Mucosa of descending colon (tissue), 3 donors: Measurements from ENCODE around the gene HNRNPAB. TPM values are rescaled to one million over a fixed set of nuclear protein-coding genes. Genes with fewer than 3 reads are reported as not detected.

Source experiments
- ATAC-seq: fragments of 200-7000 bp; cut with Tn5 transposase; one replicate; pipeline ENCODE4 v1.9.1; 2020; ENCODE audit warnings: mild to moderate bottlenecking, moderate library complexity
- DNase-seq, 3 donors: peaks; one replicate each; pipeline ENCODE4 v3.0.0-alpha.2; 2020
- H3K36me3 ChIP-seq: fragments of 200-600 bp; one replicate; pipeline ENCODE4 v1.8.0; 2021; ENCODE audit warnings: low read depth, mild to moderate bottlenecking
- H3K4me1 ChIP-seq: fragments of 200-600 bp; one replicate; pipeline ENCODE4 v1.8.0; 2021; ENCODE audit warnings: low read depth, mild to moderate bottlenecking
- H3K4me3 ChIP-seq: fragments of 200-600 bp; one replicate; pipeline ENCODE4 v1.8.0; 2021; ENCODE audit warnings: mild to moderate bottlenecking
- H3K9me3 ChIP-seq: fragments of 200-600 bp; one replicate; pipeline ENCODE4 v1.8.0; 2021; ENCODE audit warnings: mild to moderate bottlenecking
- CTCF ChIP-seq: fragments of 200-600 bp; IDR thresholded peaks from one replicate; pipeline ENCODE4 v1.8.0; 2022; ENCODE audit warnings: antibody characterized with exemption, mild to moderate bottlenecking
- intact Hi-C, 2 donors: fragments of 100-400 bp; cut with DNase I in 1 of 2; cut with micrococcal nuclease in 1 of 2; formaldehyde crosslinking; loops; one replicate each; pipeline versions ENCODE4 v1.11.0 to v1.11.1; 2022; cut with DNase I, micrococcal nuclease
- total RNA-seq, 3 donors: library from RNA; stranded (reverse); fragmentation: NEBNext Ultra II Directional in 2 of 3; extraction: Animal tissue kit (Norgen Biotek cat#: 25700) in 2 of 3; gene quantifications; one replicate each; pipeline versions ENCODE4 v1.2.1 to v1.2.4, GENCODE V29; 2021 to 2023
- donor health status: DM: no; HTN: no; CAD: no; lungs with moderate emphysema.
- donor health status: DM: no; HTN: no; CAD: no.
- donor health status: DM: no; HTN: yes; CAD: no.

Gene HNRNPAB
- total RNA-seq, 3 donors from 2014 or later = 209 to 327 (median 244) TPM

GRCh38 chr5:178180141-178180863 is 24.0 kb upstream of the HNRNPAB start:
- Histone ChIP-seq H3K4me1 (no peaks in the 10 kb centered on the region), H3K36me3 (no peaks in the 10 kb centered on the region), H3K9me3 (no peaks in the 10 kb centered on the region), H3K4me3 (no peak overlapping the region)
- no peak for TF ChIP-seq CTCF
- intact Hi-C loops = no loop called here
- DNase-seq = no peak
- ATAC-seq = no peak

GRCh38 chr5:178182158-178182876 is 22.0 kb upstream of the HNRNPAB start:
- DNase-seq (no peak), ATAC-seq (peak; percentile 55)
- Histone ChIP-seq H3K36me3 (no peaks in the 10 kb centered on the region), H3K4me3 (no peak overlapping the region), H3K9me3 (no peaks in the 10 kb centered on the region), H3K4me1 (no peaks in the 10 kb centered on the region)
- no peak for TF ChIP-seq CTCF
- intact Hi-C loops = no loop called here

- no peak overlapping the region for H3K4me3 ChIP-seq
- no peaks in the 10 kb centered on the region for H3K9me3 ChIP-seq
- ATAC-seq = no peak
- no peak for TF ChIP-seq CTCF
- H3K4me1 ChIP-seq = no peaks in the 10 kb centered on the region
- intact Hi-C loops = no loop called here
- H3K36me3 ChIP-seq = no peaks in the 10 kb centered on the region
- DNase-seq = no peak
Observed at GRCh38 chr5:178186427-178186826, 17.9 kb upstream of the HNRNPAB start.

GRCh38 chr5:178187014-178187413 is 17.3 kb upstream of the HNRNPAB start, which contains the start of gene GMCL2:
Gene GMCL2, minus strand, starts transcription at chr5:178187371. Its CDS starts 72 bp downstream, at chr5:178187299.
- no peak within 1 kb of the TSS for H3K4me3 ChIP-seq
- DNase-seq (no peak), ATAC-seq (no peak)
- no peak for TF ChIP-seq CTCF
- no peaks in the 10 kb centered on the region for H3K36me3 ChIP-seq
- intact Hi-C loops = no loop called here
- H3K4me1 ChIP-seq = no peaks in the 10 kb centered on the region
- no peaks in the 10 kb centered on the region for H3K9me3 ChIP-seq

GRCh38 chr5:178189433-178189832 is 14.9 kb upstream of the HNRNPAB start:
- TF ChIP-seq CTCF = no peak
- Histone ChIP-seq H3K4me3 (no peak overlapping the region), H3K36me3 (no peaks in the 10 kb centered on the region), H3K4me1 (no peaks in the 10 kb centered on the region), H3K9me3 (no peaks in the 10 kb centered on the region)
- DNase-seq (no peak), ATAC-seq (no peak)
- intact Hi-C loops = no loop called here
